GM19452 (cell line): ENCODE data around the gene ZNF793.

ENCODE experiments used
- ATAC-seq: cut with Tn5 transposase; IDR thresholded peaks from one replicate; pipeline ENCODE4 v1.9.1; 2021; ENCODE audit not compliant: unreplicated experiment

Gene ZNF793

GRCh38 chr19:37564624-37565369 is 58.1 kb downstream of the ZNF793 start:
- no peak for ATAC-seq

GRCh38 chr19:37565370-37565669 is 58.6 kb downstream of the ZNF793 start:
- no peak for ATAC-seq

- no peak for ATAC-seq
Observed at GRCh38 chr19:37572203-37572602, 65.5 kb downstream of the ZNF793 start.

GRCh38 chr19:37583340-37583739 is 76.6 kb downstream of the ZNF793 start:
- ATAC-seq: no peak
